Calu3 (cell line): ENCODE measurements around the gene OPCML. TPM values are rescaled to one million over a fixed set of nuclear protein-coding genes. Genes with fewer than 3 reads are reported as not detected.

Source experiments
- BruUV-seq: library from RNA; stranded (reverse); fragments of 400-500 nt; replicated peaks from 2 replicates; lab custom pipeline; 2021; lab: Mats Ljungman, UMichigan
- CTCF ChIA-PET: fragments of 300-600 bp; sonication (Branson Sonifier 250); formaldehyde crosslinking; loops from one replicate; lab custom pipeline; 2022; ENCODE audit warnings: antibody characterized with exemption; lab: Charles Lee
- DNase-seq: peaks from one replicate; pipeline ENCODE4 v3.0.0; 2022
- H3K27ac Mint-ChIP-seq: one replicate; pipeline ENCODE4 v1.8.0; 2022; ENCODE audit warnings: mixed read lengths; ENCODE audit not compliant: unreplicated experiment
- H3K27me3 Mint-ChIP-seq: one replicate; pipeline ENCODE4 v1.8.0; 2022; ENCODE audit warnings: mixed read lengths; ENCODE audit not compliant: unreplicated experiment
- H3K36me3 Mint-ChIP-seq: one replicate; pipeline ENCODE4 v1.8.0; 2022; ENCODE audit warnings: mild to moderate bottlenecking, moderate library complexity, mixed read lengths; ENCODE audit not compliant: insufficient read depth, unreplicated experiment
- H3K4me1 Mint-ChIP-seq: one replicate; pipeline ENCODE4 v1.8.0; 2022; ENCODE audit warnings: mild to moderate bottlenecking, low read depth, mixed read lengths; ENCODE audit not compliant: unreplicated experiment
- H3K4me3 Mint-ChIP-seq: one replicate; pipeline ENCODE4 v1.8.0; 2022; ENCODE audit warnings: mild to moderate bottlenecking, low read depth, moderate library complexity, mixed read lengths; ENCODE audit not compliant: unreplicated experiment
- H3K9me3 Mint-ChIP-seq: one replicate; pipeline ENCODE4 v1.8.0; 2022; ENCODE audit warnings: low read depth, mixed read lengths; ENCODE audit not compliant: unreplicated experiment
- CTCF ChIP-seq: fragments of 200-600 bp; IDR thresholded peaks from one replicate; pipeline ENCODE4 v1.8.0; 2022; ENCODE audit warnings: antibody characterized with exemption; ENCODE audit not compliant: unreplicated experiment
- intact Hi-C: fragments of 100-400 bp; cut with micrococcal nuclease; formaldehyde crosslinking; loops from one replicate; pipeline ENCODE4 v1.10.0; 2022; ENCODE audit not compliant: unreplicated experiment
- total RNA-seq: library from RNA; stranded (reverse); gene quantifications from 2 replicates; pipeline ENCODE4 v1.2.3, GENCODE V29; 2022

Gene OPCML
- total RNA-seq, 1 experiment from 2014 or later, result not detected

GRCh38 chr11:133541021-133541719, 8.9 kb upstream of the OPCML start:
- Mint-ChIP-seq H3K9me3 (peaks cover 20% of the 10 kb centered on the region), H3K36me3 (no peaks in the 10 kb centered on the region), H3K4me1 (no peaks in the 10 kb centered on the region), H3K4me3 (no peak overlapping the region), H3K27ac (no peak overlapping the region), H3K27me3 (no peaks in the 10 kb centered on the region)
- DNase-seq, result no peak
- TF ChIP-seq CTCF, result no peak
- intact Hi-C loops, result no loop called here
- BruUV-seq, result no TSS peak
- CTCF ChIA-PET, result no interaction called here

GRCh38 chr11:133536198-133536597, 3.9 kb upstream of the OPCML start:
- BruUV-seq, result no TSS peak
- Mint-ChIP-seq H3K36me3 (no peaks in the 10 kb centered on the region), H3K4me1 (no peaks in the 10 kb centered on the region), H3K9me3 (peaks cover 22% of the 10 kb centered on the region), H3K4me3 (no peak overlapping the region), H3K27ac (no peak overlapping the region), H3K27me3 (no peaks in the 10 kb centered on the region)
- no peak for DNase-seq
- no peak for TF ChIP-seq CTCF
- intact Hi-C loops, result no loop called here
- CTCF ChIA-PET, result no interaction called here

- Mint-ChIP-seq H3K4me1 (no peaks in the 10 kb centered on the region), H3K27me3 (no peaks in the 10 kb centered on the region)
Observed at GRCh38 chr11:133533205-133533604, 904 bp upstream of the OPCML start.

GRCh38 chr11:133531458-133531857, 843 bp downstream of the OPCML start:
- intact Hi-C loops, result no loop called here
- no peak for TF ChIP-seq CTCF
- Mint-ChIP-seq H3K27ac (no peak overlapping the region), H3K9me3 (peaks cover 15% of the 10 kb centered on the region), H3K27me3 (no peaks in the 10 kb centered on the region), H3K36me3 (no peaks in the 10 kb centered on the region), H3K4me1 (no peaks in the 10 kb centered on the region), H3K4me3 (no peak overlapping the region)
- CTCF ChIA-PET, result no interaction called here
- no peak for DNase-seq
- BruUV-seq, result no TSS peak

More at GRCh38 chr11:133533205-133533604, 904 bp upstream of the OPCML start:
- H3K9me3 Mint-ChIP-seq, result peaks cover 15% of the 10 kb centered on the region
- no peak overlapping the region for H3K4me3 Mint-ChIP-seq
- CTCF ChIA-PET, result no interaction called here
- intact Hi-C loops, result no loop called here
- BruUV-seq, result no TSS peak
- no peaks in the 10 kb centered on the region for H3K36me3 Mint-ChIP-seq
- no peak for TF ChIP-seq CTCF
- H3K27ac Mint-ChIP-seq, result no peak overlapping the region
- no peak for DNase-seq
